GM23338 (cell line): ENCODE measurements around the gene TBX22. TPM values are rescaled to one million over a fixed set of nuclear protein-coding genes. Genes with fewer than 3 reads are reported as not detected.

Source experiments
- ATAC-seq: fragments of 200-7000 bp; cut with Tn5 transposase; 3 replicates; pipeline ENCODE4 v1.9.1; 2020
- DNase-seq: peaks from one replicate; pipeline ENCODE4 v3.0.0-alpha.2; 2015; ENCODE audit warnings: low spot score
- H2AFZ ChIP-seq: fragments of 200-600 bp; sonication (generic); 2 replicates; pipeline ENCODE4 v1.8.0; 2016; ENCODE audit warnings: antibody characterized with exemption, mild to moderate bottlenecking, moderate library complexity
- H3F3A ChIP-seq: fragments of 200-600 bp; sonication (generic); replicated peaks from 2 replicates; pipeline ENCODE4 v1.8.0; 2017; ENCODE audit warnings: antibody characterized with exemption, mixed run types, low read depth
- H3K27ac ChIP-seq: fragments of 200-600 bp; sonication (generic); 2 replicates; pipeline ENCODE4 v1.6.1; 2016; ENCODE audit warnings: low read depth
- H3K27me3 ChIP-seq: fragments of 200-600 bp; sonication (generic); 2 replicates; pipeline ENCODE4 v1.8.0; 2016; ENCODE audit warnings: mild to moderate bottlenecking, mixed run types, moderate library complexity; ENCODE audit not compliant: insufficient read depth
- H3K36me3 ChIP-seq: fragments of 200-600 bp; sonication (generic); 2 replicates; pipeline ENCODE4 v1.8.0; 2016; ENCODE audit warnings: mild to moderate bottlenecking; ENCODE audit not compliant: insufficient read depth
- H3K4me1 ChIP-seq: fragments of 200-600 bp; sonication (generic); 2 replicates; pipeline ENCODE4 v1.8.0; 2016; ENCODE audit warnings: mild to moderate bottlenecking, moderate library complexity; ENCODE audit not compliant: insufficient read depth
- H3K4me2 ChIP-seq: fragments of 200-600 bp; sonication (generic); 2 replicates; pipeline ENCODE4 v1.7.1; 2017; ENCODE audit warnings: mixed run types
- H3K4me3 ChIP-seq: fragments of 200-600 bp; sonication (generic); 2 replicates; pipeline ENCODE4 v1.6.1; 2016; ENCODE audit warnings: mixed run types
- H3K79me2 ChIP-seq: fragments of 200-600 bp; sonication (generic); replicated peaks from 2 replicates; pipeline ENCODE4 v1.8.0; 2017; ENCODE audit warnings: mild to moderate bottlenecking; ENCODE audit not compliant: insufficient read depth
- H3K9me2 ChIP-seq: fragments of 200-600 bp; sonication (generic); 2 replicates; pipeline ENCODE4 v1.8.0; 2017; ENCODE audit not compliant: insufficient read depth
- H4K20me1 ChIP-seq: fragments of 200-600 bp; sonication (generic); replicated peaks from 2 replicates; pipeline ENCODE4 v1.8.0; 2017; ENCODE audit warnings: mild to moderate bottlenecking; ENCODE audit not compliant: insufficient read depth
- H3K27ac Mint-ChIP-seq: 2 replicates; pipeline ENCODE4 v1.8.0; 2020; ENCODE audit warnings: inconsistent platforms, mild to moderate bottlenecking, moderate library complexity, mixed read lengths
- H3K27me3 Mint-ChIP-seq: 3 replicates; pipeline ENCODE4 v1.8.0; 2022; ENCODE audit warnings: low read depth, mild to moderate bottlenecking, moderate library complexity, mixed read lengths, inconsistent platforms; ENCODE audit not compliant: insufficient read depth, poor library complexity
- H3K36me3 Mint-ChIP-seq: 3 replicates; pipeline ENCODE4 v1.8.0; 2021; ENCODE audit warnings: low read depth, mild to moderate bottlenecking, inconsistent platforms, moderate library complexity, mixed read lengths
- H3K4me1 Mint-ChIP-seq: 3 replicates; pipeline ENCODE4 v1.8.0; 2020; ENCODE audit warnings: mild to moderate bottlenecking, inconsistent platforms, mixed read lengths
- H3K4me3 Mint-ChIP-seq: 3 replicates; pipeline ENCODE4 v1.8.0; 2021; ENCODE audit warnings: moderate library complexity, mild to moderate bottlenecking, inconsistent platforms, mixed read lengths
- H3K9me3 Mint-ChIP-seq: 3 replicates; pipeline ENCODE4 v1.8.0; 2020; ENCODE audit warnings: moderate library complexity, mild to moderate bottlenecking, inconsistent platforms, mixed read lengths
- EZH2 ChIP-seq: fragments of 200-600 bp; sonication (generic); IDR thresholded peaks from one replicate; pipeline ENCODE4 v1.8.0; 2017; ENCODE audit warnings: antibody characterized with exemption, mild to moderate bottlenecking, low read depth; ENCODE audit not compliant: unreplicated experiment
- EZH2phosphoT487 ChIP-seq: fragments of 200-600 bp; sonication (generic); IDR thresholded peaks from one replicate; pipeline ENCODE4 v1.8.1; 2018; ENCODE audit warnings: antibody characterized with exemption; ENCODE audit not compliant: unreplicated experiment
- POLR2AphosphoS5 ChIP-seq: IDR thresholded peaks from 2 replicates; pipeline ENCODE4 v1.6.1; 2016; ENCODE audit warnings: antibody characterized with exemption, low read depth
- polyA plus RNA-seq: library from polyadenylated mRNA; unstranded; fragments of >200 nt; fragmentation: Nextera tagmentation; extraction: Ambion mirVana; gene quantifications from 2 replicates; pipeline ENCODE4 v1.2.1, GENCODE V29; 2016
- total RNA-seq: library from RNA; depleted of rRNA; stranded (reverse); fragments of >200 nt; shearing (Covaris generic); gene quantifications from 2 replicates; pipeline ENCODE4 v1.2.3, GENCODE V29; 2014
- TF ChIP-seq, protein P1 (sequence below): IDR thresholded peaks from 2 replicates; pipeline ENCODE4 v1.6.1; 2016; ENCODE audit warnings: antibody characterized with exemption
- TF ChIP-seq, protein P2 (sequence below): fragments of 250-450 bp; sonication (Bioruptor Pico); IDR thresholded peaks from 2 replicates; pipeline ENCODE4 v1.5.0; 2020; ENCODE audit warnings: mild to moderate bottlenecking, moderate library complexity
- TF ChIP-seq, protein P3 (sequence below), 2 experiments: fragments of 200-600 bp in 1 of 2; sonication (generic) in 1 of 2; conservative IDR thresholded peaks; 2 replicates each; pipeline versions ENCODE4 v1.5.1 to v1.6.1; 2016 to 2017; ENCODE audit warnings: antibody characterized with exemption in 2 of 2, low read depth in 2 of 2, mild to moderate bottlenecking in 2 of 2, moderate library complexity in 1 of 2
- TF ChIP-seq, protein P4 (sequence below): IDR thresholded peaks from one replicate; pipeline ENCODE4 v1.6.1; 2018; ENCODE audit warnings: antibody characterized with exemption; ENCODE audit not compliant: unreplicated experiment

TBX22 gene
- total and polyA plus RNA-seq, 2 experiments from 2014 or later, result 0.24 to 0.52 TPM

DNA sequence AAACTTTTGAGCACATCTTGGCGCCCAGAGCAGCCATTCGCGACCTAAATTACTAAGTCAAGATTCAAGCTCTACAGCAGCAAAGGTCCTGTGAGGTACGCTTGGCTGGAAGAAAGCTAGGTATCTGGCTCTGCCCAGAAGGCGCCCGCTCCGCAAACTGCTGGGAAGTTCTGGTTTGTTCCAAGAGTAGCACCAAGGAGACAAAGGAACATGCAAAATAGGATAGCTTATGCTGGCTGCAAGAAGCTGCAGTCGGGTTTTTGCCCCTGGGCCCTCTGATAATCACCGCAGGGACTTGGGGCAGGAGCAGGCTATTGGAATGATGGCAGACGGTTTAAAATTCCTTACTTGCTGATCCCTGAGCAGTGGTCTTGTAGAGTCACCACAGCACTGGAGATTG lies 3.0 kb upstream of the TBX22 start:
- no peaks in the 10 kb centered on the region for H3K79me2 ChIP-seq
- H3K27me3 ChIP-seq, result peaks cover 19% of the 10 kb centered on the region
- H3K4me2 ChIP-seq, result no peak overlapping the region
- H4K20me1 ChIP-seq, result no peaks in the 10 kb centered on the region
- Mint-ChIP-seq H3K27me3 (no peaks in the 10 kb centered on the region), H3K27ac (no peak overlapping the region), H3K36me3 (no peaks in the 10 kb centered on the region), H3K9me3 (peaks cover 2% of the 10 kb centered on the region; the same call in 1 of the 3 replicates), H3K4me3 (no peak overlapping the region), H3K4me1 (peaks cover 18% of the 10 kb centered on the region)
- H3K9me2 ChIP-seq, result no peaks in the 10 kb centered on the region
- H3K4me1 ChIP-seq, result peaks cover 3% of the 10 kb centered on the region
- no peaks in the 10 kb centered on the region for H3F3A ChIP-seq
- no peak overlapping the region for H2AFZ ChIP-seq
- ATAC-seq, result no peak
- TF ChIP-seq, protein P1, sequence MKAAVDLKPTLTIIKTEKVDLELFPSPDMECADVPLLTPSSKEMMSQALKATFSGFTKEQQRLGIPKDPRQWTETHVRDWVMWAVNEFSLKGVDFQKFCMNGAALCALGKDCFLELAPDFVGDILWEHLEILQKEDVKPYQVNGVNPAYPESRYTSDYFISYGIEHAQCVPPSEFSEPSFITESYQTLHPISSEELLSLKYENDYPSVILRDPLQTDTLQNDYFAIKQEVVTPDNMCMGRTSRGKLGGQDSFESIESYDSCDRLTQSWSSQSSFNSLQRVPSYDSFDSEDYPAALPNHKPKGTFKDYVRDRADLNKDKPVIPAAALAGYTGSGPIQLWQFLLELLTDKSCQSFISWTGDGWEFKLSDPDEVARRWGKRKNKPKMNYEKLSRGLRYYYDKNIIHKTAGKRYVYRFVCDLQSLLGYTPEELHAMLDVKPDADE, result no peak
- no peaks in the 10 kb centered on the region for H3K36me3 ChIP-seq
- DNase-seq, result no peak
- no peak overlapping the region for H3K27ac ChIP-seq
- no peak overlapping the region for H3K4me3 ChIP-seq

DNA sequence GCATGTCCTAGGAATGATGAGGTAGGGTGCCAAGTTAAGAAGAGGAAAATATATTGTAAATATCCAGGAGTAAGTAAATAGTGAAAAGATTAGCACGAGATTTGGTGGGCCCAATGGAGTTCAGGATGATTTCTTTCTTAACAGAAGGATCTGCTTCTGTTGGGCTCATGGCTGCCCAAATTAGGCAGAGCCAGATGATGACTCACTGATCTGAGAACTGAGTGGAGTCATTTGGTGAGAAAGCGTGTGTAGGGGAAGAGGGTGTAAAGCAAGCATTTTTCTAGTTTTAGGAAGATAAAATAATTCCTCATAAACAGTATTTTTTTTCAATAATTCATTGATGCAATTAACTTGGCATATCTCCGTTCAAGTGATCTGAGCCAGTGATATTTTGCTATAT lies 1.6 kb downstream of the TBX22 start:
- H3K79me2 ChIP-seq, result no peaks in the 10 kb centered on the region
- H3K27ac ChIP-seq, result no peak overlapping the region
- H3K4me2 ChIP-seq, result no peak overlapping the region
- H3K4me3 ChIP-seq, result no peak overlapping the region
- H3F3A ChIP-seq, result no peaks in the 10 kb centered on the region
- no peaks in the 10 kb centered on the region for H3K36me3 ChIP-seq
- no peak overlapping the region for H3K27ac Mint-ChIP-seq
- no peak for DNase-seq
- no peaks in the 10 kb centered on the region; the same call in 2 of the 3 replicates for H3K9me3 Mint-ChIP-seq
- ATAC-seq, result no peak
- no peak overlapping the region for H3K4me3 Mint-ChIP-seq
- peaks cover 3% of the 10 kb centered on the region; the same call in 1 of the 2 replicates for H3K4me1 ChIP-seq
- no peaks in the 10 kb centered on the region for H3K27me3 Mint-ChIP-seq
- H3K9me2 ChIP-seq, result no peaks in the 10 kb centered on the region
- H3K4me1 Mint-ChIP-seq, result peaks cover 17% of the 10 kb centered on the region
- no peaks in the 10 kb centered on the region for H3K36me3 Mint-ChIP-seq
- peaks cover 19% of the 10 kb centered on the region for H3K27me3 ChIP-seq
- H2AFZ ChIP-seq, result no peak overlapping the region
- no peaks in the 10 kb centered on the region for H4K20me1 ChIP-seq
- TF ChIP-seq, protein P2, sequence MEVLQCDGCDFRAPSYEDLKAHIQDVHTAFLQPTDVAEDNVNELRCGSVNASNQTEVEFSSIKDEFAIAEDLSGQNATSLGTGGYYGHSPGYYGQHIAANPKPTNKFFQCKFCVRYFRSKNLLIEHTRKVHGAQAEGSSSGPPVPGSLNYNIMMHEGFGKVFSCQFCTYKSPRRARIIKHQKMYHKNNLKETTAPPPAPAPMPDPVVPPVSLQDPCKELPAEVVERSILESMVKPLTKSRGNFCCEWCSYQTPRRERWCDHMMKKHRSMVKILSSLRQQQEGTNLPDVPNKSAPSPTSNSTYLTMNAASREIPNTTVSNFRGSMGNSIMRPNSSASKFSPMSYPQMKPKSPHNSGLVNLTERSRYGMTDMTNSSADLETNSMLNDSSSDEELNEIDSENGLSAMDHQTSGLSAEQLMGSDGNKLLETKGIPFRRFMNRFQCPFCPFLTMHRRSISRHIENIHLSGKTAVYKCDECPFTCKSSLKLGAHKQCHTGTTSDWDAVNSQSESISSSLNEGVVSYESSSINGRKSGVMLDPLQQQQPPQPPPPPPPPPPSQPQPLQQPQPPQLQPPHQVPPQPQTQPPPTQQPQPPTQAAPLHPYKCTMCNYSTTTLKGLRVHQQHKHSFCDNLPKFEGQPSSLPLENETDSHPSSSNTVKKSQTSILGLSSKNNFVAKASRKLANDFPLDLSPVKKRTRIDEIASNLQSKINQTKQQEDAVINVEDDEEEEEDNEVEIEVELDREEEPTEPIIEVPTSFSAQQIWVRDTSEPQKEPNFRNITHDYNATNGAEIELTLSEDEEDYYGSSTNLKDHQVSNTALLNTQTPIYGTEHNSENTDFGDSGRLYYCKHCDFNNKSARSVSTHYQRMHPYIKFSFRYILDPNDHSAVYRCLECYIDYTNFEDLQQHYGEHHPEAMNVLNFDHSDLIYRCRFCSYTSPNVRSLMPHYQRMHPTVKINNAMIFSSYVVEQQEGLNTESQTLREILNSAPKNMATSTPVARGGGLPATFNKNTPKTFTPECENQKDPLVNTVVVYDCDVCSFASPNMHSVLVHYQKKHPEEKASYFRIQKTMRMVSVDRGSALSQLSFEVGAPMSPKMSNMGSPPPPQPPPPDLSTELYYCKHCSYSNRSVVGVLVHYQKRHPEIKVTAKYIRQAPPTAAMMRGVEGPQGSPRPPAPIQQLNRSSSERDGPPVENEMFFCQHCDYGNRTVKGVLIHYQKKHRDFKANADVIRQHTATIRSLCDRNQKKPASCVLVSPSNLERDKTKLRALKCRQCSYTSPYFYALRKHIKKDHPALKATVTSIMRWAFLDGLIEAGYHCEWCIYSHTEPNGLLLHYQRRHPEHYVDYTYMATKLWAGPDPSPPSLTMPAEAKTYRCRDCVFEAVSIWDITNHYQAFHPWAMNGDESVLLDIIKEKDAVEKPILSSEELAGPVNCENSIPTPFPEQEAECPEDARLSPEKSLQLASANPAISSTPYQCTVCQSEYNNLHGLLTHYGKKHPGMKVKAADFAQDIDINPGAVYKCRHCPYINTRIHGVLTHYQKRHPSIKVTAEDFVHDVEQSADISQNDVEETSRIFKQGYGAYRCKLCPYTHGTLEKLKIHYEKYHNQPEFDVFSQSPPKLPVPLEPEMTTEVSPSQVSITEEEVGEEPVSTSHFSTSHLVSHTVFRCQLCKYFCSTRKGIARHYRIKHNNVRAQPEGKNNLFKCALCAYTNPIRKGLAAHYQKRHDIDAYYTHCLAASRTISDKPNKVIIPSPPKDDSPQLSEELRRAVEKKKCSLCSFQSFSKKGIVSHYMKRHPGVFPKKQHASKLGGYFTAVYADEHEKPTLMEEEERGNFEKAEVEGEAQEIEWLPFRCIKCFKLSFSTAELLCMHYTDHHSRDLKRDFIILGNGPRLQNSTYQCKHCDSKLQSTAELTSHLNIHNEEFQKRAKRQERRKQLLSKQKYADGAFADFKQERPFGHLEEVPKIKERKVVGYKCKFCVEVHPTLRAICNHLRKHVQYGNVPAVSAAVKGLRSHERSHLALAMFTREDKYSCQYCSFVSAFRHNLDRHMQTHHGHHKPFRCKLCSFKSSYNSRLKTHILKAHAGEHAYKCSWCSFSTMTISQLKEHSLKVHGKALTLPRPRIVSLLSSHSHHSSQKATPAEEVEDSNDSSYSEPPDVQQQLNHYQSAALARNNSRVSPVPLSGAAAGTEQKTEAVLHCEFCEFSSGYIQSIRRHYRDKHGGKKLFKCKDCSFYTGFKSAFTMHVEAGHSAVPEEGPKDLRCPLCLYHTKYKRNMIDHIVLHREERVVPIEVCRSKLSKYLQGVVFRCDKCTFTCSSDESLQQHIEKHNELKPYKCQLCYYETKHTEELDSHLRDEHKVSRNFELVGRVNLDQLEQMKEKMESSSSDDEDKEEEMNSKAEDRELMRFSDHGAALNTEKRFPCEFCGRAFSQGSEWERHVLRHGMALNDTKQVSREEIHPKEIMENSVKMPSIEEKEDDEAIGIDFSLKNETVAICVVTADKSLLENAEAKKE (CRISPR knock-in tag), result no peak
- TF ChIP-seq POLR2AphosphoS5, result no peak
- no peak for TF ChIP-seq EZH2phosphoT487
- TF ChIP-seq, protein P1, result no peak
- TF ChIP-seq, protein P3, sequence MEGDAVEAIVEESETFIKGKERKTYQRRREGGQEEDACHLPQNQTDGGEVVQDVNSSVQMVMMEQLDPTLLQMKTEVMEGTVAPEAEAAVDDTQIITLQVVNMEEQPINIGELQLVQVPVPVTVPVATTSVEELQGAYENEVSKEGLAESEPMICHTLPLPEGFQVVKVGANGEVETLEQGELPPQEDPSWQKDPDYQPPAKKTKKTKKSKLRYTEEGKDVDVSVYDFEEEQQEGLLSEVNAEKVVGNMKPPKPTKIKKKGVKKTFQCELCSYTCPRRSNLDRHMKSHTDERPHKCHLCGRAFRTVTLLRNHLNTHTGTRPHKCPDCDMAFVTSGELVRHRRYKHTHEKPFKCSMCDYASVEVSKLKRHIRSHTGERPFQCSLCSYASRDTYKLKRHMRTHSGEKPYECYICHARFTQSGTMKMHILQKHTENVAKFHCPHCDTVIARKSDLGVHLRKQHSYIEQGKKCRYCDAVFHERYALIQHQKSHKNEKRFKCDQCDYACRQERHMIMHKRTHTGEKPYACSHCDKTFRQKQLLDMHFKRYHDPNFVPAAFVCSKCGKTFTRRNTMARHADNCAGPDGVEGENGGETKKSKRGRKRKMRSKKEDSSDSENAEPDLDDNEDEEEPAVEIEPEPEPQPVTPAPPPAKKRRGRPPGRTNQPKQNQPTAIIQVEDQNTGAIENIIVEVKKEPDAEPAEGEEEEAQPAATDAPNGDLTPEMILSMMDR (conservative IDR thresholded peaks at IDR 0.05; ENCODE audit: low read depth in 2 of 2), result no peak
- TF ChIP-seq EZH2, result no peak
- TF ChIP-seq, protein P4, sequence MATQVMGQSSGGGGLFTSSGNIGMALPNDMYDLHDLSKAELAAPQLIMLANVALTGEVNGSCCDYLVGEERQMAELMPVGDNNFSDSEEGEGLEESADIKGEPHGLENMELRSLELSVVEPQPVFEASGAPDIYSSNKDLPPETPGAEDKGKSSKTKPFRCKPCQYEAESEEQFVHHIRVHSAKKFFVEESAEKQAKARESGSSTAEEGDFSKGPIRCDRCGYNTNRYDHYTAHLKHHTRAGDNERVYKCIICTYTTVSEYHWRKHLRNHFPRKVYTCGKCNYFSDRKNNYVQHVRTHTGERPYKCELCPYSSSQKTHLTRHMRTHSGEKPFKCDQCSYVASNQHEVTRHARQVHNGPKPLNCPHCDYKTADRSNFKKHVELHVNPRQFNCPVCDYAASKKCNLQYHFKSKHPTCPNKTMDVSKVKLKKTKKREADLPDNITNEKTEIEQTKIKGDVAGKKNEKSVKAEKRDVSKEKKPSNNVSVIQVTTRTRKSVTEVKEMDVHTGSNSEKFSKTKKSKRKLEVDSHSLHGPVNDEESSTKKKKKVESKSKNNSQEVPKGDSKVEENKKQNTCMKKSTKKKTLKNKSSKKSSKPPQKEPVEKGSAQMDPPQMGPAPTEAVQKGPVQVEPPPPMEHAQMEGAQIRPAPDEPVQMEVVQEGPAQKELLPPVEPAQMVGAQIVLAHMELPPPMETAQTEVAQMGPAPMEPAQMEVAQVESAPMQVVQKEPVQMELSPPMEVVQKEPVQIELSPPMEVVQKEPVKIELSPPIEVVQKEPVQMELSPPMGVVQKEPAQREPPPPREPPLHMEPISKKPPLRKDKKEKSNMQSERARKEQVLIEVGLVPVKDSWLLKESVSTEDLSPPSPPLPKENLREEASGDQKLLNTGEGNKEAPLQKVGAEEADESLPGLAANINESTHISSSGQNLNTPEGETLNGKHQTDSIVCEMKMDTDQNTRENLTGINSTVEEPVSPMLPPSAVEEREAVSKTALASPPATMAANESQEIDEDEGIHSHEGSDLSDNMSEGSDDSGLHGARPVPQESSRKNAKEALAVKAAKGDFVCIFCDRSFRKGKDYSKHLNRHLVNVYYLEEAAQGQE, result no peak
